ENCODE data around the gene ATP4B. TPM values are rescaled to one million over a fixed set of nuclear protein-coding genes. Genes with fewer than 3 reads are reported as not detected.
"Not testable (repeated sequence)": the region's sequence is repeated elsewhere in the genome, so short reads cannot be mapped to it uniquely, and the experiment has no call there.

Gene ATP4B
- total RNA-seq, 6 experiments from 2014 or later: not detected

DNA sequence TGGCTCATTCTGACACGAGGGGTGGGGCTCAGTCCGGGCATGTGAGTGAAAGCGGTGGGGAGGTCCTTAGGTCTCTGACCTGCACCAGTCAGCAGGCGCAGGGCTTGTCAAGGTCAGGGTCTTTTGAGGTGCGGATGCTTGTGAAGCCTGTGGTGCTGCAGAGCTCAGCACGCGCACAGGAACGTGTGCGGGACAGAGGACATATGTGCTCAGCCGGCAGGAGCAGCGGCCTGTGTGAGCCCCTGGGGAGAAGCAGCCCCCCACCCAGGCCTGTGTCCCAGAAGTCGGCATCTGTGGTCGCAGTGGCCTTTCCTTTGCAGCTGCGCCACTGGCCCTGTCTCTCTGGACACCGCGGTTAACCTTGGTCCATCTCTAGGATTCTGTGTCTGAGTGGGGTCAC is 30.9 kb downstream of the ATP4B start:
- DNase-seq: peak in 2 of 3 donors; percentile 8 to 40
- intact Hi-C loops (cut with DNase I): no loop called here

DNA sequence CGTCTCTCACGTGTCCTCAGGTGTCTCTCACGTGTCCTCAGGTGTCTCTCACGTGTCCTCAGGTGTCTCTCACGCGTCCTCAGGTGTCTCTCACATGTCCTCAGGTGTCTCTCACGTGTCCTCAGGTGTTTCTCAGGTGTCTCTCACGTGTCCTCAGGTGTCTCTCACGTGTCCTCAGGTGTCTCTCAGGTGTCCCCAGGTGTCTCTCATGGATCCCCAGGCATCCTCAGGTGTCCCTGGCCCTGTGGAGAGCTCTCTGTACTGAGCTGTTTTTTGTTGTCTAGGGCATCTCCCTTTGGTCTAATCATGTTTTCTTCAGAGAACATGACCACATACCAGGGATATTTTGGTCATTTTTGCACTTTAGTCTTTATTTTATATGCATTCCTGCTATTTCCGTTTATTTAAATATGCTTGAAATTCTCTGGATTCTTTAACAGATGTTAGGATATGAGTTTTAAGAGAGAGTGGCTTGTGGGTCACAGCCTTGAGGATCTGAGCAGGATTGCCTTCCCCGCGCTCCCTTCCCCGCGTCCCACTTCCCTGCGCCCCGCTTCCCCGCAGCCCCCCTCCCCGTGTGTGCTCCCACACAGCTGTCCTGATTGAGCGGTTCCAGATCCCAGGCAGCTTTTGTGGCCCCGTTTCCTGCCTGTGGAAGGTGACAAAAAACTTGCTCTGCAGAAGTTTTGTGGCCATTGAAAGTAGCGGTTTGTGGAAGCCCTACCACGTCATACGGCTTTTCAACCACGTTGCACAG is 31.9 kb downstream of the ATP4B start:
- Histone ChIP-seq H3K27me3 (no peaks in the 10 kb centered on the region), H3K4me3 (no peak overlapping the region), H3K9me3 (no peaks in the 10 kb centered on the region), H3K36me3 (no peaks in the 10 kb centered on the region), H3K27ac (no peak overlapping the region), H3K4me1 (peaks cover 0 to 4% (median 0%) of the 10 kb centered on the region in 4 donors)
- intact Hi-C loops (cut with DNase I): no loop called here
- 87% methylated on average over 19 of the region's 24 CpGs for WGBS (ENCODE audit: insufficient coverage, low coverage, low lambda C conversion rate, missing lambda C conversion rate)
- DNase-seq: peak in 2 of 3 donors; percentile 9 to 13
- ATAC-seq: no peak
- no peak for TF ChIP-seq POLR2A (IDR thresholded peaks at IDR 0.05)
- TF ChIP-seq, protein P1, sequence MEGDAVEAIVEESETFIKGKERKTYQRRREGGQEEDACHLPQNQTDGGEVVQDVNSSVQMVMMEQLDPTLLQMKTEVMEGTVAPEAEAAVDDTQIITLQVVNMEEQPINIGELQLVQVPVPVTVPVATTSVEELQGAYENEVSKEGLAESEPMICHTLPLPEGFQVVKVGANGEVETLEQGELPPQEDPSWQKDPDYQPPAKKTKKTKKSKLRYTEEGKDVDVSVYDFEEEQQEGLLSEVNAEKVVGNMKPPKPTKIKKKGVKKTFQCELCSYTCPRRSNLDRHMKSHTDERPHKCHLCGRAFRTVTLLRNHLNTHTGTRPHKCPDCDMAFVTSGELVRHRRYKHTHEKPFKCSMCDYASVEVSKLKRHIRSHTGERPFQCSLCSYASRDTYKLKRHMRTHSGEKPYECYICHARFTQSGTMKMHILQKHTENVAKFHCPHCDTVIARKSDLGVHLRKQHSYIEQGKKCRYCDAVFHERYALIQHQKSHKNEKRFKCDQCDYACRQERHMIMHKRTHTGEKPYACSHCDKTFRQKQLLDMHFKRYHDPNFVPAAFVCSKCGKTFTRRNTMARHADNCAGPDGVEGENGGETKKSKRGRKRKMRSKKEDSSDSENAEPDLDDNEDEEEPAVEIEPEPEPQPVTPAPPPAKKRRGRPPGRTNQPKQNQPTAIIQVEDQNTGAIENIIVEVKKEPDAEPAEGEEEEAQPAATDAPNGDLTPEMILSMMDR (IDR thresholded peaks at IDR 0.05): no peak

More for the DNA sequence above, 30.9 kb downstream of the ATP4B start:
- no peak for ATAC-seq
- Histone ChIP-seq H3K4me3 (no peak overlapping the region), H3K27ac (no peak overlapping the region), H3K9me3 (no peaks in the 10 kb centered on the region), H3K27me3 (no peaks in the 10 kb centered on the region), H3K36me3 (peaks cover 0 to 5% (median 0%) of the 10 kb centered on the region in 4 donors), H3K4me1 (peaks cover 0 to 4% (median 0%) of the 10 kb centered on the region in 4 donors)
- 74% methylated on average over 3 of the region's 16 CpGs for WGBS (ENCODE audit: insufficient coverage, low coverage, low lambda C conversion rate, missing lambda C conversion rate)
- no peak for TF ChIP-seq POLR2A (IDR thresholded peaks at IDR 0.05)
- TF ChIP-seq, protein P1 (IDR thresholded peaks at IDR 0.05): no peak

- DNase-seq; ATAC-seq; H3K36me3 ChIP-seq; H3K27ac ChIP-seq; H3K9me3 ChIP-seq; intact Hi-C loops (cut with DNase I); H3K4me1 ChIP-seq; H3K4me3 ChIP-seq; H3K27me3 ChIP-seq: not testable (repeated sequence)
- 91% methylated on average over 14 of the region's 14 CpGs for WGBS (ENCODE audit: insufficient coverage, low coverage, low lambda C conversion rate, missing lambda C conversion rate)
Observed at GRCh38 chr13:113624640-113625304, 33.2 kb downstream of the ATP4B start.

- H3K4me3 ChIP-seq: no peak overlapping the region
- no peak for ATAC-seq
- WGBS (ENCODE audit: insufficient coverage, low coverage, low lambda C conversion rate, missing lambda C conversion rate): 90% methylated on average over 5 of the region's 9 CpGs
- H3K4me1 ChIP-seq: peaks cover 0 to 4% (median 0%) of the 10 kb centered on the region in 4 donors
- H3K27ac ChIP-seq: no peak overlapping the region
- intact Hi-C loops (cut with DNase I): no loop called here
- no peaks in the 10 kb centered on the region for H3K36me3 ChIP-seq
- no peaks in the 10 kb centered on the region for H3K9me3 ChIP-seq
- no peak for DNase-seq
- H3K27me3 ChIP-seq: no peaks in the 10 kb centered on the region
- TF ChIP-seq, protein P1 (IDR thresholded peaks at IDR 0.05): no peak
- TF ChIP-seq POLR2A (IDR thresholded peaks at IDR 0.05): no peak
Observed at GRCh38 chr13:113624235-113624587, 33.8 kb downstream of the ATP4B start.
